ENCODE results near the gene SPATC1L. TPM values are rescaled to one million over a fixed set of nuclear protein-coding genes. Genes with fewer than 3 reads are reported as not detected.
"Not testable (repeated sequence)": the region's sequence is repeated elsewhere in the genome, so short reads cannot be mapped to it uniquely, and the experiment has no call there.

Gene SPATC1L
- polyA plus RNA-seq, 5 donors = 7.7 to 18.6 (median 11.1) TPM

GRCh38 chr21:46202592-46203202 is 18.4 kb upstream of the SPATC1L start:
- no peak for DNase-seq

DNA sequence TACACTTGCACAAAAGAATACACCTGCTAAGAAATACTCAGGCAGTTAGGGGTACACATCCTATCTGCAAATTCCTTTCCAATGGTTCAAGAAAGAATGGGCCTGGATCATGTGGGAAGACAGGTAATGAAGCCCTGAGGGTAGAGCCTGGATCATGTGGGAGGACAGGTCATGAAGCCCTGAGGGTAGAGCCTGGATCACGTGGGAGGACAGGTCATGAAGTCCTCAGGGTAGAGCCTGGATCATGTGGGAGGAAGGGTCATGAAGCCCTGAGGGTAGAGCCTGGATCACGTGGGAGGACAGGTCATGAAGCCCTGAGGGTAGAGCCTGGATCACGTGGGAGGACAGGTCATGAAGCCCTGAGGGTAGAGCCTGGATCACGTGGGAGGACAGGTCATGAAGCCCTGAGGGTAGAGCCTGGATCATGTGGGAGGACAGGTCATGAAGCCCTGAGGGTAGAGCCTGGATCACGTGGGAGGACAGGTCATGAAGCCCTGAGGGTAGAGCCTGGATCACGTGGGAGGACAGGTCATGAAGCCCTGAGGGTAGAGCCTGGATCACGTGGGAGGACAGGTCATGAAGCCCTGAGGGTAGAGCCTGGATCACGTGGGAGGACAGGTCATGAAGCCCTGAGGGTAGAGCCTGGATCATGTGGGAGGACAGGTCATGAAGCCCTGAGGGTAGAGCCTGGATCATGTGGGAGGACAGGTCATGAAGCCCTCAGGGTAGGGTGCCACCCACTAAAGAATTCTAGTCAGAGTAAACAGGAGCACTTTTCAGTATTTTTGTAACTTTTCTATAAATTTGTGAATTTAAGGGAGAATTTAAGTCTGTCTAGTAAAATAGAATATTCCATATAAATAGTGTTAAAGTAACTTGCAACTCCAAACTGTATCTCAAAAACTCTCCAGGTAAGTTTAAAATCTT is 16.9 kb upstream of the SPATC1L start:
- not testable (repeated sequence) for DNase-seq

GRCh38 chr21:46199436-46200373 is 15.4 kb upstream of the SPATC1L start:
- no peak for DNase-seq

GRCh38 chr21:46196733-46197132 is 12.5 kb upstream of the SPATC1L start:
- no peak for DNase-seq

DNA sequence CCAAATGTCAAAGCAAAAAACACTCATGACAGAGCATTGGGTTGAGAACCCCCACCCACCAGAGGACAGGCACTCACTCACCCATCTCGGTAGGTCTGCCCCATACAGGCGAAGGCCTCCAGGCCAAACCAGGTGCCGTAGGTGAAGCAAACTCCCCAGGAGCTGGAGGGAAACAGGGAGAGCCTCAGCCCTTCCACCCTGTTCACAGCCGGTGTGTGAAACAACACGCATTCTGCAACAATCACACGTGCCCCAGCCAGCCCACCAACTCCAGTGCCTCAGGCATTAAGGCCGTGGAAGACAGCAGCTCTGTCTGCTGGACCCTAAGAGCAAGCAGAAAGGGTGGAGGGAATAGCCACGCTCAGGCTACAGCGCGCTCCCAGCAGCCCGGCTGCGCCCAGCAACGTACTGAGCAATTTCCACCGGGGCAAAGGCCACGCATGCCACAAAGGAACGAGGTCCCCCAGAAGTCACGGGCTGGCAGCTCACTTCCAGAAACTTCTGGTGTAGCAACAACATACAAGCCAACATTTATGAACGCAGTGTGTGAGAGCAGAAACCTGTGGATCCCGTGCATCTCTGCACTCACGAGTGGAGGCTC is 11.4 kb upstream of the SPATC1L start:
- no peak for DNase-seq

DNA sequence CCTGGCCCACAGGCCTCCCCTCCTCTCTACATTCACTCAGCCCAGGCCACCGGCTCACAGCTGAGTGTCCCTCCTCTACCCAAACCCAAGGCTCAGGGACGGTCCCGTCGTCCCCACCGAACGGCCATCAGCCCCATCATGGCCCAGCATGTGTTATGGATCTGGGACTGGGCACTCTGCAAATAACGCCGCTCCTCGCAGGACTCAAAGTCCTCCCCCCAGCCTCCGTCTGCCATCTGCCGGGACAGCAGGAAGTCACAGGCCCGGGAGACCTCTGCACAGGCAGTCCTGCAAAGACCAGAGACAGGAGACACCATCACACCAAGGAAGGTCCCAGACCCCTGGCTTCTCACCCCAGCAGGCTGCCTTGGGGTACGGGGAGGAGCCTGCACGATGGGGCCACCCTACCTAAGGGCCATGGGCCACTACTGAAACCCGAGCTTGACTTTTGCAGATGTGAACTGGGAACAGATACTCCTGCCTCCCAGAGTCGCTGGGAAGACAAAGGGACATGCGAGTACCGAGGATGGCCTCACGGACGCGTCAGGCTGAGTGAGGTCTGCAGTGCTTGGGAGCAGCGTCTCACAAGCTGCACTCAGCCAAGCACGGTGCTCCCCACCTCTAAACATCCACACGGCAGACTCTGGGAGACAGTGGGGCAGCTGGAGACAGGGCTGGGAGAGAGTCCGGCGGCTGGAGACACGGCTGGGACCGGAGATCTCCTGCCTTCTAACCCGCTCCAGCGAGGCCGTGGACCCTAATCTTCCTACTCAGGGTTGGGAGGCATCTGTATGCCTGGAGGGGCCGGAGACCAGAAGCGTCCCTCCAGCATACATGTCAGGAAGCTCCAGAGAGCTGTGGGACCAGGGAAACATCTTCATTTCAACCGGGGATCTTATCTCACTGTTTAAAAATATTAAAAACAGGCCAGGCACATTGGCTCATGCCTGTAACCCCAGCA is 10.4 kb upstream of the SPATC1L start:
- no peak for DNase-seq

DNA sequence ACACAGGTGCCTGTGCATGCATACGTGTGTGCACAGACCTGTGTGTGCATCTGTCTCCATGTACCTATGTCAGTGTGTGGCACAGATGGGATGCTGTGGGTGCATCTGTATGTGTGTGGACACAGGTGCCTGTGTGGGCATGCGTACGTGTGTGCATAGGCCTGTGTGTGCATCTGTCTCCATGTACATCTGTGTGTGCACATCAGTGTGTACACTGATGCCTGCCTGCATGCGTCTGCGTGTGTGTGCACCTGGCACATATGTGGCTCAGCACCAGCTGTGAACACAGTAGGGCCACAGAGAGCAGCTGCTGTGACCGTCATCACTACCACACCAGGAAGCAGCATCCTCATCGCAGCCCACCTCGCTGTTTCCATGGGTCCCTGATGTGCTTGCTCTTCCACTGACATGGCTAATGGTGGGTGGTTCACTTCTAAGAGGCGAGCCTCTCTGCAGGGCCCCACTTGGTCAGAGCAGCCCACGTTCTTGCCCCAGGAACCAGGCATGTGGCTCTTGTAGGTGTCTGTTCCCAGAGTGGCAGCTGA is 9.6 kb upstream of the SPATC1L start:
- DNase-seq = no peak

DNA sequence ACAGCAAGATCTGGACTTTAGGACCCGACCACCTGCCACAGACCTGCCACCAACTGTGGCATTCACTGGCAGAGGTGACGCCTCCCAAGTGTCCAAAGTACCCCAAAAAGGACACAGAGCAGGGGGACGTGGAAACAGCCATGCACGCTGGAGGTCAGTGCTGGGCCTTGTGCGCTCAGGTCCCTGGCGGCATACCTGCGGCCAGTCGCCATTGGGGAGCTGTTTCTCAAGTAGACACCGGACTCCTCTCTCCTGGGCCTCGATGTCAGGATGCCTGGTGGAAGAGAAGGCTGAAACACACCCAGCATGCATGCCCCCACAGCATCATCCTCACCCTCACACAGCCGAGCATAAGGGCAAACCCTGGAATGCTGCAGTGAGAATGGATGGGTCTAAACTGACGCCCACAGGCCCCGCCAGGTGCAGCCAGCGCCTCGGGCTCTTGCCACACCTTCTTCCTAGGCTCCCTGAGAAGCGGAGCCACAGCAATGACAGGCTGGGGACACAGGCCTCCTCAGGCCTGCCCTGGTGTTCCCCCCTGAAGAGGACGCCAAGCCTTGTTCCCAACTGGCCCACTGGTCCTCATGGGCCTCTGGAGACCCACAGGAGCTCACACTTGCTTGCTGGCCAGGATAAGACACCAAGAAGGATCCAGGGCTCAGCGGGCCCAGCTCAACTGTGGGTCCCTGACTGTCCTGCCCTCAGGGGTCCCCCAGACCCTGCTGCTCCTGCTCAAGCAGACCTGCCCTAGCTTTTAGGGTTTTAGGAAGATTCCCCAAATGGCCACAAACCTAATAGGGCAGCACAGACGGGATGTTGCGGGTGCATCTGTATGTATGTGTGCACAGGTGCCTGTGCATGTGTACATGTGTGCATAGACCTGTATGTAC is 7.7 kb upstream of the SPATC1L start:
- DNase-seq = no peak

GRCh38 chr21:46191257-46191685 is 7.0 kb upstream of the SPATC1L start:
- no peak for DNase-seq

DNA sequence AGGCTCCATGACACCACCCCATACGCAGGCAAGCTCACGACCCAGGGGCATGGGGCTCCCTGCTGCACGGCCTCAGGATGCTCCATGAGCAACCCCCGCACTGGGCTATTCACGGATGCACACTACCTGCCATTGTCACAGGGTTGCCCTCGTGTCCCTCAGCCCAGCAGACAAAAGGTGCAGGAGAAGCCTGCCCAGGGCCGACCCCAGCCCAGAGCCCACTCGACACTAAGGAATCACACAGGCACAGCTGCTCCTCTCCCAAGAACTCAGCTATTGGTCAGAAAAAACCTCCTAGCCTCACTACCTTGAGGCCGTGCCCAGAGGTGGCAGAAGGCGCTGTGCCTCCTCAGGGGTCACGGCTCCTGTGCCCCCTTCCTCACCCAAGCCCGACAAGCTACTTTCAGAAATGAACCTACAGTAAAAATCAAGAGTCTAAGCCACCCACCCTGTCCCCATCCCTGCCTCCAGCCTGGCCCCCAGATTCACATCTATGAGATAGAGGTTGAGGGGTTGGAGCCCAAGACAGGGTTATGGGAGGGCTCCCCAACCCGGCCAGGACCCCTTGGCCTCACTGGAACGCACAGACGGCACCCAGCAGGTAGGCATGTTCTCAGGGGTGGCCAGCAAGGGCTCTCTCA is 6.4 kb upstream of the SPATC1L start:
- DNase-seq = no peak

GRCh38 chr21:46189959-46190490 is 5.8 kb upstream of the SPATC1L start:
- no peak for DNase-seq

- DNase-seq = no peak
Observed at GRCh38 chr21:46189213-46189958, 5.1 kb upstream of the SPATC1L start.

- DNase-seq = no peak
Observed at GRCh38 chr21:46188226-46189212, 4.3 kb upstream of the SPATC1L start.

GRCh38 chr21:46187814-46188213 is 3.6 kb upstream of the SPATC1L start:
- no peak for DNase-seq

- no peak for DNase-seq
Observed at GRCh38 chr21:46187261-46187660, 3.0 kb upstream of the SPATC1L start.

GRCh38 chr21:46185716-46186115 is 1.5 kb upstream of the SPATC1L start:
- no peak for DNase-seq
